HepG2 (cell line): ENCODE measurements around the gene PPP1R1B.

ENCODE experiments used
- GPN1 ChIP-seq: sonication (generic); formaldehyde crosslinking; IDR thresholded peaks from 2 replicates; pipeline ENCODE4 v1.5.1; 2020; ENCODE audit warnings: missing genetic modification reagents, borderline replicate concordance
- SP1 ChIP-seq, 2 experiments: fragments of 450-650 bp in 1 of 2; sonication (generic) in 1 of 2; formaldehyde crosslinking in 1 of 2; IDR thresholded peaks; 2 replicates each; pipeline versions ENCODE4 v1.4.0 to v1.6.1; 2016 to 2020; ENCODE audit warnings: missing genetic modification reagents in 1 of 2
- TCF12 ChIP-seq, 2 experiments: fragments of 450-650 bp in 1 of 2; sonication (generic) in 1 of 2; formaldehyde crosslinking in 1 of 2; IDR thresholded peaks; 2 replicates each; pipeline versions ENCODE4 v1.6.1 to v1.8.0; 2017 to 2022; ENCODE audit warnings: antibody characterized with exemption in 1 of 2, mild to moderate bottlenecking in 1 of 2, missing genetic modification reagents in 1 of 2, moderate library complexity in 1 of 2
- ZNF629 ChIP-seq: sonication (generic); formaldehyde crosslinking; conservative IDR thresholded peaks from 2 replicates; pipeline ENCODE4 v1.5.0; 2020; ENCODE audit warnings: missing genetic modification reagents
- ZSCAN21 ChIP-seq: sonication (generic); formaldehyde crosslinking; IDR thresholded peaks from 2 replicates; pipeline ENCODE4 v1.8.0; 2022; ENCODE audit warnings: mild to moderate bottlenecking, missing genetic modification reagents, moderate library complexity, borderline replicate concordance
- TF ChIP-seq, protein P1 (sequence below): sonication (generic); formaldehyde crosslinking; IDR thresholded peaks from 2 replicates; pipeline ENCODE4 v1.5.0; 2020; ENCODE audit warnings: mild to moderate bottlenecking, missing genetic modification reagents, moderate library complexity

DNA sequence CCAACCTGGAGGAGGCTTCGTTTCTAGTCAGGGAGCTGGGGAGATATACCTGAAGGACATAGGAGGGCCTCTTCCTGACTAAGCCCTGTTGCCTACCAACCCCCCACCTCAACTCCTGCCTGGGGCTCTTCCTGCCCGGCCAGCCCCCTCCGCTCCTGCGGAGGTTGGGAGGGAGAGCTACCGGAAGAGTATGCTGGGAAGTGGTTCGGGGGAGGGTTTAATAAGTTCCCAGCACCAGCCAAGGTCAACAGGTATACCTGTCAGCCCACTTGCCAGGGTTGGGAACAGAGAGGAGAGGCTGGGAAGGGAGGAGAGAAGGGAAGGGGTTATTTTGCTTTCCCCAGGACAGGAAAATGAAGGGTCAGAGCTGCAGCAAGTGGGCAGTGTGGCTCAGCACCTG lies 4.7 kb downstream of the PPP1R1B start:
- TF ChIP-seq, protein P1, sequence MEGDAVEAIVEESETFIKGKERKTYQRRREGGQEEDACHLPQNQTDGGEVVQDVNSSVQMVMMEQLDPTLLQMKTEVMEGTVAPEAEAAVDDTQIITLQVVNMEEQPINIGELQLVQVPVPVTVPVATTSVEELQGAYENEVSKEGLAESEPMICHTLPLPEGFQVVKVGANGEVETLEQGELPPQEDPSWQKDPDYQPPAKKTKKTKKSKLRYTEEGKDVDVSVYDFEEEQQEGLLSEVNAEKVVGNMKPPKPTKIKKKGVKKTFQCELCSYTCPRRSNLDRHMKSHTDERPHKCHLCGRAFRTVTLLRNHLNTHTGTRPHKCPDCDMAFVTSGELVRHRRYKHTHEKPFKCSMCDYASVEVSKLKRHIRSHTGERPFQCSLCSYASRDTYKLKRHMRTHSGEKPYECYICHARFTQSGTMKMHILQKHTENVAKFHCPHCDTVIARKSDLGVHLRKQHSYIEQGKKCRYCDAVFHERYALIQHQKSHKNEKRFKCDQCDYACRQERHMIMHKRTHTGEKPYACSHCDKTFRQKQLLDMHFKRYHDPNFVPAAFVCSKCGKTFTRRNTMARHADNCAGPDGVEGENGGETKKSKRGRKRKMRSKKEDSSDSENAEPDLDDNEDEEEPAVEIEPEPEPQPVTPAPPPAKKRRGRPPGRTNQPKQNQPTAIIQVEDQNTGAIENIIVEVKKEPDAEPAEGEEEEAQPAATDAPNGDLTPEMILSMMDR, result no peak
- TF ChIP-seq GPN1 (CRISPR knock-in tag), result no peak
- TF ChIP-seq ZNF629 (CRISPR knock-in tag), result no peak
- no peak for TF ChIP-seq TCF12 (IDR thresholded peaks at IDR 0.05)
- TF ChIP-seq TCF12 (CRISPR knock-in tag; IDR thresholded peaks at IDR 0.05), result no peak
- TF ChIP-seq ZSCAN21 (CRISPR knock-in tag), result no peak
- TF ChIP-seq SP1 (IDR thresholded peaks at IDR 0.05), result no peak
- no peak for TF ChIP-seq SP1 (CRISPR knock-in tag; IDR thresholded peaks at IDR 0.05)
